ENCODE results near the gene SKI.
"Not testable (repeated sequence)": the region's sequence is repeated elsewhere in the genome, so short reads cannot be mapped to it uniquely, and the experiment has no call there.

Gene SKI

DNA sequence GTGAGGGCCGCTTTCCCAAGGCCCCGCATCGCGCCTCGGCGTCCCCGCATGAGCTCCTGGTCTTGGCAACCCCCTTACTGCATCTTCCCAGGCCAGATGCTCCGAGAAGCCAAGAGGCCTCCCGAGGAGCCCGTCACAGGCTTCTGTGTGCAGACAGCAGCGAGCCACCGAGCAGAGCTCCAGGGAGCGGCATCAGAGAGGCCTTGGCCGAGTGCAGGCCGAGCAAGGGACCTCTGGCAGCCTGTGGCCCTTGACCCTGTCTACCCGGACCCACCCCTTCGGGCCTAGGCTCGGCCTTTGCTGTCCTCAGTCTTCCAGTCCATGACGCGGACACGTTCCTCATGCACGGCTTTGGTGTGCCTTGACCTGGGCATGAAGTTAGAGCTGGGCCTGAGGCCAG lies 99.7 kb downstream of the SKI start:
- no peak for TF ChIP-seq ELF4 (IDR thresholded peaks at IDR 0.05)
- no peak for TF ChIP-seq L3MBTL2 (conservative IDR thresholded peaks at IDR 0.05)
- no peak for TF ChIP-seq BHLHE40 (IDR thresholded peaks at IDR 0.05; ENCODE audit: borderline replicate concordance)
- no peak for TF ChIP-seq ZNF384 (IDR thresholded peaks at IDR 0.05)
- TF ChIP-seq FOXM1 (IDR thresholded peaks at IDR 0.05; ENCODE audit: borderline replicate concordance): no peak
- TF ChIP-seq FOXA1 (IDR thresholded peaks at IDR 0.05): no peak
- TF ChIP-seq LEF1 (IDR thresholded peaks at IDR 0.05; ENCODE audit: borderline replicate concordance): no peak
- TF ChIP-seq TARDBP (IDR thresholded peaks at IDR 0.05): no peak
- no peak for TF ChIP-seq HDGF (IDR thresholded peaks at IDR 0.05; ENCODE audit: borderline replicate concordance)
- no peak for TF ChIP-seq SP1 (IDR thresholded peaks at IDR 0.05)
- no peak for TF ChIP-seq ARNT (IDR thresholded peaks at IDR 0.05)
- no peak for TF ChIP-seq FOXK2 (IDR thresholded peaks at IDR 0.05)
- ChIA-PET CTCF (no interaction called here), POLR2A (no interaction called here)
- DNase-seq (ENCODE audit: extremely low spot score): no peak

DNA sequence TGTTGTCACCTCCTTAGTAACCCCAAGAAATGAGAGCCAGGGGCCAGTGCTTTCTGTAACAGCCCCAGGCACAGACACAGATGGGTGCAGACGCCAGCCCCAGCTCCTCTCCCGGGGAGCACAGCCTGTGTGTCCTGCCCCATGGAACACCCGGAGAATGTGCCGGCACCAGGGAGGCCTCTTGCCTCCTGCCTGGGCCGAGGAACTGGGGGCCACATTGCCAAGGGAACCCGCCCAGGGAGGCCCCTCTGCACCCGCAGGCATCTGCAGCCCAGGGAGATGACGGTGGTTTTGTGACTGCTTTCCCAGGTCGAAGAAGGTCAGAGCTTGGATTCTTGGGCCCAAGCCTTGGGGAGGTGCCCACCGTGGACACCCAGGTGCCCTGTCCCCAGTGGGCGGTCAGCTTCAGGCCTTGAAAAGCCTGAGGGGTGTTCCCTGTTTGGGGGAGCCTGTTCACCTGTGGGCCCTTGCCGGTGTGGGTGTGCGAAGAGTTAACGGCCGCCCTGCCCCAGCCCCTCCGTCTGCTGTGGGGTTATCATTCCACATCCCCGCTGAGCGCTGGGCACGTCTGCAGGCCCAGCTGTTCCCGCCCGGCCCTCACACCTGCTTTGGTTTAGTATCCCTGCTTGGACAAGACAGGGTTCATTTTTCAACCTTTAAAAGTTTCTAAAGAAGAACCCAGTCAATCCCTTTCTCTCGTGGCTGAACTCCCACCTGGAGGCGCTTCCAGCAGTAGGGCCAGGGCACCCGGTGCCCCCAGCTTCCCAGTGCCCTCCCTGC lies 100.7 kb downstream of the SKI start:
- DNase-seq (ENCODE audit: extremely low spot score): no peak
- TF ChIP-seq FOXM1 (IDR thresholded peaks at IDR 0.05; ENCODE audit: borderline replicate concordance) (no peak), BHLHE40 (IDR thresholded peaks at IDR 0.05; ENCODE audit: borderline replicate concordance) (no peak), FOXA1 (IDR thresholded peaks at IDR 0.05) (no peak), NFRKB (IDR thresholded peaks at IDR 0.05) (no peak), LEF1 (IDR thresholded peaks at IDR 0.05; ENCODE audit: borderline replicate concordance) (no peak), L3MBTL2 (conservative IDR thresholded peaks at IDR 0.05) (no peak), ZNF384 (IDR thresholded peaks at IDR 0.05) (no peak), SP1 (IDR thresholded peaks at IDR 0.05) (no peak), ELF4 (IDR thresholded peaks at IDR 0.05) (no peak), FOXK2 (IDR thresholded peaks at IDR 0.05) (no peak), CTBP1 (IDR thresholded peaks at IDR 0.05; ENCODE audit: borderline replicate concordance) (no peak), ARNT (IDR thresholded peaks at IDR 0.05) (no peak), TARDBP (IDR thresholded peaks at IDR 0.05) (no peak), SUZ12 (IDR thresholded peaks at IDR 0.05) (no peak), HDGF (IDR thresholded peaks at IDR 0.05; ENCODE audit: borderline replicate concordance) (no peak)
- TF ChIP-seq, protein P1, sequence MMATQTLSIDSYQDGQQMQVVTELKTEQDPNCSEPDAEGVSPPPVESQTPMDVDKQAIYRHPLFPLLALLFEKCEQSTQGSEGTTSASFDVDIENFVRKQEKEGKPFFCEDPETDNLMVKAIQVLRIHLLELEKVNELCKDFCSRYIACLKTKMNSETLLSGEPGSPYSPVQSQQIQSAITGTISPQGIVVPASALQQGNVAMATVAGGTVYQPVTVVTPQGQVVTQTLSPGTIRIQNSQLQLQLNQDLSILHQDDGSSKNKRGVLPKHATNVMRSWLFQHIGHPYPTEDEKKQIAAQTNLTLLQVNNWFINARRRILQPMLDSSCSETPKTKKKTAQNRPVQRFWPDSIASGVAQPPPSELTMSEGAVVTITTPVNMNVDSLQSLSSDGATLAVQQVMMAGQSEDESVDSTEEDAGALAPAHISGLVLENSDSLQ (IDR thresholded peaks at IDR 0.05): no peak
- ChIA-PET POLR2A (no interaction called here), CTCF (no interaction called here)

DNA sequence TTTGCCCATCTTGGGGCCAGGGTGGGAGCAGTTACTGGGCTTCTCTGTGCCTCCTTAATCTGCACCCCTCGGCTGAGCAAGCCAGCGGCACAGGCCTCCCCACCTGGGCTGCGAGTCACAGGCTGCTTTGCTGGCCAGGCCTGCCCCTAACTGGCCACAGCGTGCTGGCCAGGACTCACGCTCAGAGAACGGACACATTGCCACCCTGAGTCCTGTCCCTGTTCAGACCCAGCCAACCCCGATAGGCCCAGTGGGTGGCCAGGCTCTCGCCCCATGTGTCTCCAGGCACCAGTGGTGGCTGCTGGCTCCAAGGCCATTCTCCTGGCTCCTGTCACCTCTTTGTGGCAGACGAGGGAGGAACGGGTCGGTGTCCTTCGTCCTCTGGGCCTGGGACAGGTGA lies 101.9 kb downstream of the SKI start:
- ChIA-PET POLR2A (no interaction called here), CTCF (no interaction called here)
- TF ChIP-seq ZNF384 (IDR thresholded peaks at IDR 0.05): no peak
- no peak for TF ChIP-seq LEF1 (IDR thresholded peaks at IDR 0.05; ENCODE audit: borderline replicate concordance)
- TF ChIP-seq FOXM1 (IDR thresholded peaks at IDR 0.05; ENCODE audit: borderline replicate concordance): no peak
- no peak for DNase-seq (ENCODE audit: extremely low spot score)

DNA sequence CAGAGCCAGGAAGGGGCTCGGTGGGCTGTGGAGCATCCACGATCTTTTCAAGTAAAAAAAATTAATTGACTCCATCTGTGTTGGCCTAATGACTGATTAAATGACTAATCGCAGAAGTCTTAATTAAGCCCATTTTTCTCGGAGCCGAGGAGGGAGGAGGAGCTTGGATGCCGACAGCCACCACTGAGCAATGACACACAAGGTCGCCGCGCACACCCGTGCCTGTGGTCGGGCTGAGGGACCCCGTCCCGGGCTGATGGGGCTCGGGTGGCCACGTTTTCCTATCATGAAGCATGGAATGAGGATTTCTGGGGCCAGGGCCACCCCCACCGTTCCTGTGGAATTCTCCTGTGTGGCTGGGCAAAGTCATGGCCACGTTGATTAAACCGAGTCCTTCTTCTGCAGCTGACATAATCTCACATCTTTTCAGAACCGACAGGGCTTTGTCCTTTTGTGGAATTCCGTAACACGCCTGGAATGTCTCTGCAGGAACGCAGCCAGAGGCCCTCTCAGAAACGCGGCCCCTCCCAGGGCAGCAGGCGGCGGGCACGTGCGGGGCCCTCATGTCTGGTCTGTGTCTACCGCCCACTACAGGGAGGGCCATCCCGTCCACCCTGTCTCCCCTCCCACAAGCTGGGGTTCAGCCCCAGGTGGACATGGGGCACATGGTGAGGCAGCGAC lies 102.5 kb downstream of the SKI start:
- TF ChIP-seq, protein P1 (IDR thresholded peaks at IDR 0.05): no peak
- no peak for TF ChIP-seq BHLHE40 (IDR thresholded peaks at IDR 0.05; ENCODE audit: borderline replicate concordance)
- TF ChIP-seq ZNF384 (IDR thresholded peaks at IDR 0.05): no peak
- no peak for TF ChIP-seq HDGF (IDR thresholded peaks at IDR 0.05; ENCODE audit: borderline replicate concordance)
- TF ChIP-seq CTBP1 (IDR thresholded peaks at IDR 0.05; ENCODE audit: borderline replicate concordance): no peak
- ChIA-PET POLR2A (no interaction called here), CTCF (no interaction called here)
- no peak for DNase-seq (ENCODE audit: extremely low spot score)

DNA sequence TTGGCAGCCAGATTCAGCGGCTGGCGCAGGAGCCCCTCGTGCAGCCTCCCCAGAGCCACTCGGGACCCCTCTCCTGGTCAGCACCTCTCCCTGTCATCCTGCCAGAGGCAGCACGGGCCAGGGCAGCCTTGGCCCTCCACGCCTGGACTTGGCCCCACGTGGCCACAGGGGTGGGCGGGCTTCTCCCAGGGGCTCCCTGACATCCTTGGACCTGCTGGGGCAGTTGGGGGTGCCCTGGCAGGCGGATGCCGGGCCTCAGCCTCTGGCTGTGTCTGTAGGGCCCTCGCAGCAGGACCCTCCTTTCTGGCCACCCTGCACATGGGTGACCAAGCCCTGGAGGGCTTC lies 103.1 kb downstream of the SKI start:
- ChIA-PET POLR2A (no interaction called here), CTCF (no interaction called here)
- TF ChIP-seq TARDBP (IDR thresholded peaks at IDR 0.05) (no peak), HDGF (IDR thresholded peaks at IDR 0.05; ENCODE audit: borderline replicate concordance) (no peak), ZNF384 (IDR thresholded peaks at IDR 0.05) (no peak), BHLHE40 (IDR thresholded peaks at IDR 0.05; ENCODE audit: borderline replicate concordance) (no peak), NFRKB (IDR thresholded peaks at IDR 0.05) (no peak), SUZ12 (IDR thresholded peaks at IDR 0.05) (no peak)
- no peak for DNase-seq (ENCODE audit: extremely low spot score)

DNA sequence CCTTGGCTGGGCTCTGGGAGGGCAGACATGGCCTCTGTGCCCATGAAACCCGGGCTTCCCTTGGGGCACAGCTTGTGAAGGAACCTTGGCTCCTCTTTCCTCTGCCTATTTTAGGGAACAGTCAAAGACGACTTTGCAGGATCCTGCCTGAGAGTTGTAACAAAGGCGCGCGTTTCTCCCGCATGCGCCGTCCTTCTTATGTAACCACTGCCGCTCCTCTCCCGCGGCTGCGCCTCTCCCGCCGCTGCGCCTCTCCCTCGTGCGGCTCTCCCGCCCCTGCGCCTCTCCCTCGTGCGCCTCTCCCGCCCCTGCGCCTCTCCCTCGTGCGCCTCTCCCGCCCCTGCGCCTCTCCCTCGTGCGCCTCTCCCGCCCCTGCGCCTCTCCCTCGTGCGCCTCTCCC lies 103.5 kb downstream of the SKI start:
- DNase-seq (ENCODE audit: extremely low spot score); CTCF ChIA-PET; POLR2A ChIA-PET: not testable (repeated sequence)

DNA sequence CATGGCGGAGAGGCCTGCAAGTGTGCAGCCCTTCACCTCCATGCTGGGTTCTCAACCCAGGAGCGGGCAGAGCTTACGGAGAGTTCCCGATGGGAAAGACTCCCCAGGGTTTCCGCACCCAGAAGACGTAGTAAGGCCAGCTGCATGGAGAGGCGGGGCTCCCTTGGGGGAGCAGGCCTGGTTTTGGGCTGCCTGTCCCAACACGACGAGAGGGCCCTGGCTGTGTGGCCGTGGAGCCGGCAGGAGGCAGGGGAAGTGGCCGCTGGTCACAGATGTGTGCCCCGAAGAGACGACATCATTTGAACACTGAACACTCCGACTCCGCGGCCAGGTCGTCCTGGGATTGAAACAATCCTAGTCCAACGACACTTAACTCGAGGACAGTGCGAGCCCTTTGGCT lies 106.2 kb downstream of the SKI start:
- TF ChIP-seq, protein P1 (IDR thresholded peaks at IDR 0.05): no peak
- no peak for TF ChIP-seq L3MBTL2 (conservative IDR thresholded peaks at IDR 0.05)
- ChIA-PET POLR2A (no interaction called here), CTCF (no interaction called here)
- no peak for DNase-seq (ENCODE audit: extremely low spot score)
